GM18868 (cell line): Measurements from ENCODE around the gene CLCN1.

Experiments
- ATAC-seq: cut with Tn5 transposase; IDR thresholded peaks from one replicate; pipeline ENCODE4 v1.9.1; 2021; ENCODE audit warnings: mild to moderate bottlenecking, moderate library complexity; ENCODE audit not compliant: unreplicated experiment

CLCN1 gene

DNA sequence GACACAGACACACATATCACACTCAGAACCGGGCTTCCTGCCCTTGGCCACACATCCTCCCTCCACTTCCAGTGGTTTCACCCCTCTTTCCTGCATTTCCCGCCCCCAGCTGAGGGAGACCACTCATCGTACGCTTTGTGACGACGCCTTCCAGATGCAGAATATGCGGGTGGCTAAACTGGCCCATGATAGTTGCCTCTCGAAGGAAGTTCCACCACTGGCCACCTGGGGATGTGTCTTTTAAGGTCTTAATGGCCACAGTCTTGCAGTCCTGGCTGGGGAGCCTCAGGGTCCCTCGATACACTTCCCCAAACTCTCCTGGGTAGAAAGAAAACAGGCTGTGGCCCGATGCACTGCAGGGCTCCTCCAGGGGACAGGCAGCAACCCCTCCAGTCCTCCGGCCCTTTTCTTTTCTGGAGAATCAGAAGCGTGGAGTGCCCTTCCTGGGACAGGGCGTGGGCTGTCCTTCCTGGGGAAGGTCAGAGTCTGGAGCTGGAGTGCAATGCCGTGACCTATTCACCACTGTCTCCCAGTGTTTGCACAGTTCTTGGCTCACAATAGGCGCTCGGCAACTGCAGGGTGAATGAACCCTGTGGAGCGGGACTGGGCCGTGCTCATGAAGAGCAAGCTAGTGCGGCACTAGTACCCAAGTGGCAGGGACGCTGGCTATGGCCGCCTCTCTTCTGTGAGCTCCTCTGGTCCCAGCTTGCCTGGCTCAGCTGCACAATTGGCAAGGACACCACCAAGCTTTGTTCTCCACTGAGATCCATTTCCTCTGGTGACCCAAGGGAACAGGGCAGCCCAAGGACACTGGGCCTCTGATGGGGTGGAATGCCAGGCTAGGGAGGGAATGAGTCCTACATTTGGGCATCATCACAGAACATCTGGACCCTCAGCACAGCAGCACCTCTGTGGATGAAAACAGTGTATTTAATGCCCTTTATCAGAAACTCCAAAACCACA, 79.6 kb downstream of the CLCN1 start:
- ATAC-seq = no peak

- ATAC-seq = no peak
These were observed 80.3 kb downstream of the CLCN1 start for GRCh38 chr7:143396182-143396581.

- ATAC-seq = no peak
These were observed 81.0 kb downstream of the CLCN1 start for GRCh38 chr7:143396625-143397556.

- ATAC-seq = no peak
These were observed 82.0 kb downstream of the CLCN1 start for GRCh38 chr7:143397710-143398530.

DNA sequence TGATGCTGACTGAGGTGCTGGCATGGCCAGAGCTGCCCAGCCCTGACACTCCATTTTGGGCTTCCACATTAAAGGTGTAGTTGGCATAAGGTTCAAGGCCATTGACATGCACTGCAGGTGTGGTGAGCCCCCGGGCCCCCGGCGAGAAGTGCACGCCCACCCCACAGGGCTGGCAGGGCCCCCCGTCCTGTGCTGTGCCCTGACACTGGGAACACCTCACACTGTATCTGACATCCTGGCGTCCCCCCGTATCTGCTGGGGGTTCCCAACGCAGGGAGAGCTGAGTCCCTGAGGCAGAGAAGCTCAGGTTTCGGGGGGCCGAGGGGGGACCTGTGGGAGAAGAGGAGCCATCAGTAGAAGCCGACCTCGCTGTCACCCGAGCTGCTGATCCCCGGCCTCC, 82.7 kb downstream of the CLCN1 start:
- ATAC-seq = no peak

DNA sequence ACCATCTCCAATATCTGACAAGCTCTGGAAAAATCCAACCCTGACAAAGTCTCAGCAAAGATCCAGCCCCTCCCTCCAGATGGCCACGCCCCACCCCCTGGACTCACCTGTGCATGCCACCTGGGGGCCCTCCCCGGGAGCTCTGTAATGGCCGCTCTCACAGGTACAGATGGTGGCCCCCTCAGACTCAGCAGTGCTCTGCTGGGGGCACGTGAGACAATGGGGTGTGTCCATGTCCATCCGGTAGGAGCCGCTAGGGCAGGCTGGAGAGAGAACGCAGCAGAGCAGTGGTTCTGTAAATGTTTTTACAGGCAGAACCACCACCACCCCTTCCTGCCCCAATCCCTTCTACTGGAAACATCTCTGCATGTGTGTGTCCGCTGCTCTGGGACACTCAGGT, 83.2 kb downstream of the CLCN1 start:
- ATAC-seq = no peak

- no peak for ATAC-seq
These were observed 83.7 kb downstream of the CLCN1 start for GRCh38 chr7:143399642-143400041.

GRCh38 chr7:143401265-143401664, 85.4 kb downstream of the CLCN1 start:
- ATAC-seq = no peak
